Measurements from ENCODE around the gene NOS3.

NOS3 gene

GRCh38 chr7:150965273-150965830 lies 25.5 kb upstream of the NOS3 start:
- DNase-seq: no peak

GRCh38 chr7:150966002-150966401 lies 24.8 kb upstream of the NOS3 start:
- no peak for DNase-seq

GRCh38 chr7:150967349-150967748 lies 23.5 kb upstream of the NOS3 start:
- DNase-seq: no peak

- DNase-seq: no peak
Measured at GRCh38 chr7:150968056-150968733, 22.6 kb upstream of the NOS3 start.

- DNase-seq: no peak
Measured at GRCh38 chr7:150968734-150969372, 22.0 kb upstream of the NOS3 start.

- DNase-seq: no peak
Measured at GRCh38 chr7:150969475-150969874, 21.3 kb upstream of the NOS3 start.

GRCh38 chr7:150970424-150970823 lies 20.4 kb upstream of the NOS3 start:
- no peak for DNase-seq

GRCh38 chr7:150971242-150972022 lies 19.4 kb upstream of the NOS3 start:
- DNase-seq: no peak

- DNase-seq: no peak
Measured at GRCh38 chr7:150972023-150972468, 18.8 kb upstream of the NOS3 start.

- DNase-seq: no peak
Measured at GRCh38 chr7:150972741-150973140, 18.1 kb upstream of the NOS3 start.

GRCh38 chr7:150973571-150974451 lies 17.0 kb upstream of the NOS3 start:
- DNase-seq: peak; percentile 46

GRCh38 chr7:150974468-150975391 lies 16.1 kb upstream of the NOS3 start:
- DNase-seq: peak; percentile 91

- DNase-seq: no peak
Measured at GRCh38 chr7:150975536-150976319, 15.1 kb upstream of the NOS3 start.

GRCh38 chr7:150976529-150977381 lies 14.1 kb upstream of the NOS3 start:
- no peak for DNase-seq

GRCh38 chr7:150977382-150978125 lies 13.3 kb upstream of the NOS3 start:
- no peak for DNase-seq

- peak; percentile 50 for DNase-seq
Measured at GRCh38 chr7:150978126-150978789, 12.6 kb upstream of the NOS3 start, which contains the start of gene KCNH2. Gene KCNH2, minus strand, starts transcription at chr7:150978321. Its CDS starts 408 bp downstream, at chr7:150977913.

GRCh38 chr7:150979713-150980390 lies 11.0 kb upstream of the NOS3 start:
- no peak for DNase-seq
